NCI-H1105 treated with DMSO at 0.1 percent for 48 hours (cell line): ENCODE data around the gene WDR1.

ENCODE experiments used
- DNase-seq: peaks from one replicate; lab custom pipeline; 2025; lab: John Stamatoyannopoulos, UW

Gene WDR1

DNA sequence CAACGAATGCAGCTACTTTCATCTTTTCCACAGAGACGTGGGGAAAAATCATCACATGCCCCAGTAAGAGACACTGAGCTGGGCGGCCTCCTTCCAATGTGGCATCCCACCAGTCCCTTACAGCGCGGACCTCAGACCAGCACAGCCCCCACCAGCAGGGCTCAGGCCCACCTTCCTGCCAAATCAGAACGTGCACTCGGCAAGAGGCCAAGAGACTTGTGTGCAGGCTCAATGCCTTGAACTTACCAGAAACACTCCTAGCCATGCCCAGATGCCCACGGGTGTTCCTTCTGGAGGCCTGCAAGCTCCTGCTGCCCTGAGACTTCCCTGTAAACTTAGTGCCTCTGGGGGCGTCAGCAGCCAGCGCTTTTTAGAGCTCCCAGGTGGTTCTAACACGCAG, 31.2 kb downstream of the WDR1 start:
- no peak for DNase-seq

DNA sequence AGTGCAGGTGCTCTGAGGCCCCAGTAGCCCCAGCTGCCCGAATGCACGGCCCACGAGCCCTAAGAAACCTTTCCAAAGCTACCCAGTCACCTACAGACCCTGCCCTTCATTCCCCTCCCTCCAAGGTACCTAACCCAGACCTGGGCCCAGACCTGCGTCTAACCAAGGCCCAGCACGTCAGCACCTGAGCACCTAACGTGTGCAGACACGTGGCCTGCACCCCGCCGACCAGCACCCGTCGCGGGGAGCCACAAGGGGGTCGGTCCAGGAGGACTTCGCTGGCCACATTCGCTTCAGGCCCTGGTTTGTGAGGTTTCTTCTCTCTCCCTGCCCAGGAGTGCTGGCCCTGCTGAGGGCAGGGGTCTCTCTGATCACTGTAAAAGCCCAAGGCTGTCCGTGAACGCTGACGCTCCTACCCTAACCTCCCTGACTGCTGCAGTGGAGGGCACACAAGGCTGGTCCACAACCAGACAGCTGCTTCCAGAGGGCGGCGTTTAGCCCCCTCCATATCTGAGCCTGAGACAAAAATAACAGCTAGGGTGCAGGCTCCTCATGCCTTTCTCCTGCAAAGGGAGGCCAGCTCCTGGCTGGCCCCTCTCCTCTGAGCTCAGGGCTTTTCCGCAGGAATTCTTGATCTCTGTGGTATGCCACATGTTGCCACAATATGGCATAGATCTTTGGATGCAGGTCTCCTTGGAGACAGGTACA, 31.8 kb downstream of the WDR1 start:
- no peak for DNase-seq

DNA sequence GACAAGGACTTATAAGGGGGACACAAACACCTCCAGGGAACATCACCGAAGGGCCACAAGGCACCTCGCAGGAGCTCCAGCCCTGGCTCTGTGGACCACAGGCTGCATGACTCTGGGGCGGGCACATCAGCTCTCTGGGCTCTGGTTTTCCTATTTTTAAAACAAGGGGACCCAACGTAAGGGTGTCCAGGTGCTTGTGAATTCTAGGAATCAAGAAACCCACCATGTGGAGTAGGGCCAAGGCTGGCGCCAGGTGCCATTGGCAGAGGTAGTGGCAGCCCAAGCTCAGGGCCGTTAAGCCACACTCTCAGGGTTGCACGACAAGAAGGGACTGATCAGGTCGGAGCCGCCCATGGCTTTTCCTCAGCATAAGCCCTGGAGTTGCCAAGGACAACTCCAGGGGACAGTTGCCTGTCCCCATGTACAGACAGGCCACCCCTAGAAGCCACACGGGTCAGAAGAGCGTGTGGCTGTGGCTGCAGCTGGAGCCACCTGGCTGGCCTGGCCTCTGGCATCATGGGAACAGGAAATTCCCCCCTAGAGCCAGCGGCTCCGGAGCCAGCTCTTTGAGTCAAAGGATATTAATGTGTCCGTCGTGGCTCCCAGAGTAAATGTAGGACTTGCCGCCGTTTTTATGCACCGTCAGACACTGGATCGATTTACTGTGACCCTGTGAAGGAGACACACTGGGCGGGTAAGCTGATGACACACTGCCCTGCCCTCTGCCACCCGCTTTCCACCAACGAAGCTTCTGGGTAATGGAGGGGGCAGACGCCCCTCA, 32.5 kb downstream of the WDR1 start:
- DNase-seq: no peak

DNA sequence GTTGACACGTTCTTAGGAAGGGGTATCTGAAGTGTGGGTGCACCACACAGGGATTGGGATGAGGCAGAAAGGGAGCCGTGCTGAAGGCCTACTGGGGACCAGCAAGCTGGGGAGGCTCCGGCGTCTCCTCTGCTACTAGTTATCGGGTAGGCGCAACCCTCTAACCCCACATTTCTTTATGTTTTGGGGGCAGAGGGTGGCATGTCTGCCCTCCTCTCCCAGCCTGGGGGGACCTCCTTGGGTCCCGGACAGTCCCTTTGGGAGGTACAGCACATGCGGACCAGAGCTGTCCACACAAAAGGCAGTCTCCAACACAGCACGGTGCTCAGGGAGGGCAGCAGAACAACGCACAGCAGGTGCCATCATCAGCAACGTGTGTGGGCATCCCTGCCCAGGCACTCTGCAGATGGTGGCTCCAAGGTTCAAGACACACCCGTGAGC, 33.2 kb downstream of the WDR1 start:
- no peak for DNase-seq

DNA sequence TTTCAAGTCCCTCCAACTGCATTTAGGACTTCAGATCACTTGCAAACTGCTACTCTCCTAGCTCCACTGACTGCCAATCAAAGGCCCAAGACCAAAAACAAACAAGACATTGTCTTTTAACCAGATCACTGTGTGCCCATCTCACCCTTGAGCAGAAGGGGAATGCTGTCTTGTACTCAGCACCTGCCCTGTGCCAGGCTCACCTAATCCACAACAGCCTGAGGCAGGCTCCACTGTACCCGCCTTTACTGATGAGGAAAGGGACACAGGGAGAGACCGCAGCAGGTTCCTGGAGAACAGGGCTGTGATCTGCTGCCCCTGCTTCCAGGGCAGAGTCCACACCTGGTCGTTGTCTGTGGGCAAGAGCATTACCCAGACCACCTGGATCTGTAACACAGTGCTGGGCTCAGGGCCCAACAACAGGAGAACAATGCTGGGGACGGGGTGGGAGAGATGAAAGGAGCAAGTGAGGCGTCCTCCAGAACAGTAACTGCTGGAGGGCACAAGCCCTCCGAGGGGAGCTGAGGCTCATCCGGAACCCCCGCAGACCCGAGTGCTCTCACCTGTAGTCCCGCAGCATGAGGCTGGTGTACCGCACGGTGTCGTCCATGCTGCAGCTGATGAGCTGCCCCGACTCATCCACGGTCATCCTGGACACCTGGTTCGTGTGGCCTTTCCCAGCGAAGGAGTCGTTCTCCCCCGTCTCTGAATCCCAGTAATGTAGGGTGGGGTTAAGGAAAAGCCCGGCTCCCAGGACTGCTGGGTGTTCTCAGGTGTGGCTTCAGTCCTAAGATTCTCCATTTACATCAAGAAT, 33.9 kb downstream of the WDR1 start:
- no peak for DNase-seq

DNA sequence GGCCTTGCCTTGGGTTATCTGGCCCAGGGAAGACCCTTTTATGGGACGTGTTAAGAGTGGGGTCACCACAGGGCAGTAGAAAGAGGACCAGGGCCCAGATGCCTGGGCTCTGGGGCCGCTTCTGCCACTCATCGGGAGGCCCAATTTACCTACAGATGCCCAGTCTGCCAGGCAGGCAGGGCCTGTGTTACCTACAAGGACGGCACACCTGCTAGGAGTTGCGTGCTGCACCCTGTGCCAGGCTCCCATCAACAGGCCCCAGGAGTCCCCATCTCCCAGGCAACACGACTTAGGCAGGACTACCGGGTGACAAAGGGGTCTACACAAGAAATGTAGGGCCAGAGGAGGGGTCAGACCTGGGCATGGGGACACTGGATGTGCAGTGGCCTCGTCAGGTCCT, 34.6 kb downstream of the WDR1 start:
- no peak for DNase-seq

DNA sequence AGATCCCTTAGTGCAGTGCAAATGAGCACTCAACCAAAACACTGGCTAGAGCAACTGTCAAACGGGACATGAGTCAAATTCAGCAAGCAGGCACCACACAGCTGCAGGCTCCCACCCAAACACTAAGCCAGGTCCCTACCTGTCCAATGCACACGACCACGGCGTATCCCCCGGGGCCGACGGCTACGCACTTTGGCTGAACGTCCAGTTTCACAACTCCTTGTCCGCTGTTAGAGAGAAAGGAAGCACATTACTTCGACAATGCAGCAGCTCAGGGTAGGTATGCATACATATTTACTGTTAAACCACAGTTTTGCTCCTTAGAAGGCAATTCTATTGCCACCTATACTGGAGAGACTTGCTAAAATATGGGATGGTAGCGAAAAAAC, 35.4 kb downstream of the WDR1 start:
- no peak for DNase-seq

DNA sequence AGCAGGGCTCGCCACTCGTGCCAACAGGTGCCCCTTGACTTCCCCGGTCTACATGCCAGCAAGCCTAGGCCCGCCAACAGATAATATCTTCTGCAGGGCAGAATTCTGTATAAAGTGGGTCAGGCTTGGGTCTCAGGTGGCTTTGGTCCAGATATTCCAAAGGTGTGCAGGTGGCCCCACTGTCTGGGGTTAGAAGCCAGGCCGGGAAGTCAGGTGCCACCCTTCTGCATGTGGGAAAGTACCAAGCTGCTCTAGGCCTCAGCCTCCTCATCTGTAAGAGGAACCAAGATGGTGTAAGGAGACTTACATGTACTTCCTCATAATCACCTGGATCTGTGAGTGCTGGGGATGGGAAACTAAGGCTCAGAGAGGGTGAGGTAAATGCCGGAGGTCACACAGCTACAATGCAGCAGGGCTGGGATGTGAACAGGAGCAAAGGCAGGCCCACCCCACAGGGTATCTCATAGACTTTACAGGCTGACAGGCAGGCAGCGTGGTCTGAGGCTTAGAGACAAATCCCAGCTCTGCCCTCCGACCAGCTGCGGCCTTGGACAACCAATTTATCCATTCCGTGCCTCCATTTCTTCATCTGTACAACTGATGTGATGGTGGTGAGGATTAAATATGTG, 35.9 kb downstream of the WDR1 start:
- DNase-seq: no peak

DNA sequence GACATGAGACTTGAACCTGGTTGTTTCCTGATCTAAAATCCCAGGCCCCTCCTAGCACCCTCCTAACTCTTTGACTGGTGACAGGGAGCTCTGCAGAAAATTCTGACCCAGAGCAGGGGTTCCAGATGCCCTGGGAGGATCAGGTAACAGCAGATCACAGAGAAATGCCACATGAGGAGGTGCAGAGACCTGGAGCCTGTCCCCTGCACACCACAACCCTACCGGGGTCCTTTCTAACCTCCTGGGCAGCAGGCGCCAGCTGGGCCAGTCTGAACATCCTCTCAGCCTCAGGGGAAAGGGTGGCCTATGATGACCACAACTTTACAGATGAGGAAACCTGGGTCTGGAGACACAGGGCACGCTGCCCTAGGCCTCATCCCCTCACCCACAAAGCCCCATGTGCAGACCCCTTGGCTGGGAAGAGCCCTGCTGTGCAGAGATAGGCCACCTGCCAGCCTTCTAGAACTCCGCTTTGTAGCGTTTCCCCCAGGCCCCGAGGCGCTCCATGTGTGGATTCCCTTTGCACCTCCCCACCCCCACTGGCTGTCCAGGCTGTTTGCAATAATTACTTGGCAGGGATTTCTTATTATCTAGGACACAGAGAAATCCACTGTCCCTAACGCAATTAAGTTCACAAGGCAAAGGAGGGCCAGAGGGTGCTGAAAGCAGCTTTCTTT, 36.5 kb downstream of the WDR1 start:
- peak; percentile 68 for DNase-seq

DNA sequence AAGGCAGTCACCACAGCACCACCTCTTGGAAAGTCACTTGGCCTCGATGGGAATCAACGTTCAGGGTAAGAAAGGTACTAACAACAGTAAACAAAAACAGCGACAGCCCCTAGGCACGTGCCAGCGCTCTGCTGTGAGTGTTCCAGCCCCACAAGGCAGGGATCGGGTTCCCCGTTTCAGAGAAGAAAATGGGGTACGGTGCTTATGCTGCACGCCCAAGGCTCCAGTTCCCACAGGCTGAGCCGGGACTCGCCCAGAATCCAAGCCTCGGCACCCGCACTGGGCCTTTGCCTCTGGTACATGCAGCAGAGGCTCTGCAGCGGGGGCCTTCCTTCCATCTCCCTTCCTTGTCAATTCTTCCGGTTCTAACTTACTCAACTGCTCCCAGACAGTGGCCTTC, 37.3 kb downstream of the WDR1 start:
- DNase-seq: no peak

DNA sequence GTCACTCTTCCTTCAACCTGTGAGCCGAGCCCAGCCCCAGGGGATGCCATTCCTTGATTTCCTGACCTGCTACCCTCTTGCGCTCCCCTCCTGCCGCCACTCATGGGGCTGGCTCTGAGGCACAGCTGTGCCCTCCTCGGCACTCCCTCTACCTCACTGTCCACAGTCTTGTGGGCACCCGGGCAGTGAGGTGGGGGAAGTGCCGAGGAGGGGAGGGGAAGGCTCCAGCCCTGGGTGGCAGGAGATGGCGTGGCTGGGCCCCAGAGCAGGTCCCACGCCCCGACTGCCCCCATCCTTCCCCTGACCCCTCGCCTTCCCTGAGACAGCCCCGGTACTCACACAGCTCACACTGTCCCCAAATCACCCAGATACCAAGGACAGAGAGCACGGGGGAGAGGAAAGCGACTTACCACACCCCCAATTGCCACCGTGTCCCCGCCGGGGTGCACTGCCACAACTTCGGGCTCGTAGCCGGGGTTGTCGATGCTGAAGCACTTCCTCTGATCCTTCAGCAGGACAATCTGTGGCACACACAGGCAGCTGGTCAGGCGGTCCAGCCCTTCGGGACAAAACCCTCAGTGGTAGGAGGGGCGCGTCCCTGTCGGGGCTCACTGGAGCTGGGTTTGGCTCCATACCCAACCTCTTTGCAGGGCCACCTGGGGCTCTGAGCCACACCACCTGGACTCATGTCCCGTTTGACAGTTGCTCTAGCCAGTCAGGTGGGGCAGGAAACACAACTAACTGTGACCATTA, 37.9 kb downstream of the WDR1 start:
- DNase-seq: no peak

DNA sequence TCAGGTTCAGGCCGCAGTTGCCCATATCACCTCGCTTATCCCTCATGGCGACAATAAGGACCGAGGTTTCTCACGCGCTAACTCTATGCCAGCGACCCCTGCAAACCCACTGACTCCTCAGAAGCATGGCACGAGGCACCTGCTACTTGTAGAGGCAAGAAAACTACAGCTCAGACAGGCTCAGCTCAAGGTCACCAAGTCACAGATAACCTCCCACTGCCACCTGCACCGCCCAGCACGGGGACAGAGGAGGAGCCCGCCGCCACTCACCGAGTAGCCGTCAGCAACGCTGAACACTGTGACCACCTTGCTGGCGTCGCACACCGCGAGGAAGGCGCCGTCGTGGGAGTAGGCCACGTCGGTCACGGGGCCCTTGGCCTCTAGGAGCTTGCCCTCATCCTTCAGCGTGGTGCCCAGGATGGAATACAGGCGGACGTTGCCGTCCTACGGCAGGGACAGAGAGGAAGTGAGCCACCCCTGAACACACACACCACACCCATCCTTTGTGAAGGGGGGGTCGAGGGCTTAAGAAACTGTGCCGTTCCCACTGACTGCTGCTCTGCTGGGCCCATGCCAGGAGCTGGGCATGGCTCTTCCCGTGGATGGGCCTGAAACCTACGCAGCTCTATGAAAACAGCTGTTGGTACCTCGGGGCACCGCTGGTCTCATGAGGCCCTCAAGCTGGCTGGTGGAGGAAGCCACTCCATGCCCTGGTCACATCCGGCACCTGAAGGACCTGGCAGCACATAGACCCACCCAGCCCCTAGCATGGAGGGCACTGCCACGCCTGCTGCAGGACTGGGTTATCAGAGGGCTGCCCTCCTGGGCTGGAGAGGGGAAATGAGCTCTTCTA, 38.9 kb downstream of the WDR1 start:
- DNase-seq: no peak

DNA sequence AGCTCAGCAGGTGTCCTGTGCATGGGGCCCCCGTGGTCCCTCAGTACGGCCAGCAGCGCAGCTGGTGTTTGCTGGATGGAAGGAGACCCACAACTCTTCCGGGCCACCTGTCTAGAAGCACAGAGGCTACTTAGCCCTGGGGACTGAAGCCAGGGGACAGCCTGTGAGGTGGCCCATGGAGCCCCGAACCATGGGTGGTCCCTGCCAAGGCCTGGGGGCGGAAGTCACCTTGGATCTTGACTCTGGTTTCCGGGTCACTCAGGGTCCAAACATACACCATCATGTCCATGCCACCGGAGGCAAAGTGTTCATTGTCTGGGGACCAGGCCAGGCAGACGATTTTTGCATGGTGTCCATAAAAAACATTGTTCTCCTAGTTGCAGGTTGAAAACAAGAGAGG, 39.5 kb downstream of the WDR1 start:
- DNase-seq: no peak

DNA sequence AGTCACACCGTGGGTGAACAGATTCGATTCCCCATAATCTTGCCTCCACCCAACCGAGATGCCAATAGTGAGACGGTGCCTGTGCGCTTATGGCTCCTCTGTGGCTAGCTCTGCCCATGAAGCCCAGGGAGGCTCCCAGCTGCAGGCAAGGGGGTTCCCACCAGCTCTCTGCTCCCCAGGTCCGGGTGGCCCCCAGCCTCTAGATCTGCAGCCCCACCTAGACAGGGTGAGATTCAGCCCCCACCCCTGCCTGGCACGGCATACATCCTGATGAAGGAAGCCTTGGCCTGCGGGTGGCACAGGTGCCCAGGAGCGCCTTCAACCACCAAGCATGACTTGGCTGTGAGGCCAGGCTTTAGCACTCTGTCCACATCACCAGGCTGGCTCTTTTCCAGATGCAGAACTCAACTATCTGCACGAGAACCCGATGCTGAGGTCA, 40.6 kb downstream of the WDR1 start:
- DNase-seq: no peak

DNA sequence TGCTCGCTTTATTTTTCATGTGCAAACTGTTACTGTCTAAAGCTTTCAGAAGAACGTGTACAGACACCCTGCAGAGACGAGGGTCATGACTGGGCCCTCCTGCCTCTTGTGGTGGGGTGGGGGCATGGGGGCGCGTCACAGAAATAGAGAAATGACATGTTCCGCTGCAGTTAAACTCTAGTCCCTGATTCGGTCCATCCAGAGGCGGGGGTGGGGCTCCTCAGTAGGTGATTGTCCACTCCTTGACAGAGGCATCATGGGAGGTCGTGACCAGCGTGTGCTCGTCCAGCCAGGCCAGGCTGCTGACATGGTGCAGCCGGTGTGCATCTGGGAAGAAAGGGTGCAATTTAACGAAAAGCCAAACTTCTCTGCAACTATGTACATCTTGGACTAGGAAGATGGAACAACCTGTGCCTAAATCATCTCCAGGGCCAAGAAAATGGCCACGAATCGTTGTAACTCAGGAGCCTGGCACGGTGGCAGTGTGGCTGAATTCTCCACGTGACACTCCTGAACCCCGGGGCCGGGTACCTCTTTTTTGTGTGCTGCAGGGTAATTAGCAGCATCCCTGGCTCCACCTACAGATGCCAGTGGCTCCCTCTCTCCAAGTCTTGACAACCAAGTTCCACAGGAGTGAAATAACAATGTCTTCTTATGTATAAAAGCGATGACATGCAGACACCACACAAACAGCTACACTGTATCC, 41.3 kb downstream of the WDR1 start:
- DNase-seq: no peak

DNA sequence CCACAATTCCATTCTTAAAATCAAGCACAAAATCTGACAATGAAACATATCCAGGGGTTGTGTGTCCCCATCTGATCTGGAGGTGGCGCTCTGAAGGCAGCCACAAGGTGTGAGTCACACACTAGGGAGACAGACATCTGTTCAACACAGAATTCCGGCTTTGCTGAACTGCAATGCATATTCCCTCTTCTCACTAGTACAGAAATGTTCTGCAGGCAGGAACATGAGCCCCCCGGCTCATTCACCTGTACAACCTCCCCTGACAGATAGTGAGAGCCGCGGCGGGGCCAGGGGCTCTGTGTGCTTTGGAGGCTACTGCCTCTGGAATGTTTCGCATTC, 41.9 kb downstream of the WDR1 start:
- DNase-seq: no peak

DNA sequence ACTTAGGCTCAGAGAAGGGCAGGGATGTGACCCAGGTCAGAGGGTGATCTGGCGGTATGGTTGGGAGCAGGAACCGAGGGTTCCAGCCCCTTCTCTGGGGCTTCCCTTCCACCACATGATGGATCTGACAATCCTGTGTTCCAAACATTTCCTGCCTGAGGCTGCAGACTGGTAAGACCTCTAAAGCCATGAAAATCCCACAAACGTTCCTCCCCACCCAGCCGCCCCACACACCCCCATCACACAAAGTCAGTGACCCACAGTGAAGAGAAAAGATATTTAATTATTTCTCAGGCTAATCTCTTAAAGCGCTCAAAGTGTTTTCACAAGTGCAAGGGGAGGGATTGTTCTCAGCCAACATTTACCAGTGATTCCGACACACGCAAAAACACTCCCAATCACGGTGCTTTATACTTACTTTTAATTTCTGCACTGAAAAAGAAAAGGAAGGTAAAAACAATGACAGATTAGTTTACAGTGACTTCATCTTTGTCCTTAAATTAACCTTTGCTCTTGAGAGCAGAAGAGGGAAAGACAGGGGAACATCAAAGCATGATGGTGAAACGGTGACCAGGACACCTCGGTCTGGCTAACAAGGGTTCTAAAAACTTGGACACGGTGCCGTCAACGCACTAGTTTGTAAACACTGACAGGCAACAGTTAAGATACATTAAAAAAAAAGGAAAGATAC, 42.4 kb downstream of the WDR1 start:
- no peak for DNase-seq

DNA sequence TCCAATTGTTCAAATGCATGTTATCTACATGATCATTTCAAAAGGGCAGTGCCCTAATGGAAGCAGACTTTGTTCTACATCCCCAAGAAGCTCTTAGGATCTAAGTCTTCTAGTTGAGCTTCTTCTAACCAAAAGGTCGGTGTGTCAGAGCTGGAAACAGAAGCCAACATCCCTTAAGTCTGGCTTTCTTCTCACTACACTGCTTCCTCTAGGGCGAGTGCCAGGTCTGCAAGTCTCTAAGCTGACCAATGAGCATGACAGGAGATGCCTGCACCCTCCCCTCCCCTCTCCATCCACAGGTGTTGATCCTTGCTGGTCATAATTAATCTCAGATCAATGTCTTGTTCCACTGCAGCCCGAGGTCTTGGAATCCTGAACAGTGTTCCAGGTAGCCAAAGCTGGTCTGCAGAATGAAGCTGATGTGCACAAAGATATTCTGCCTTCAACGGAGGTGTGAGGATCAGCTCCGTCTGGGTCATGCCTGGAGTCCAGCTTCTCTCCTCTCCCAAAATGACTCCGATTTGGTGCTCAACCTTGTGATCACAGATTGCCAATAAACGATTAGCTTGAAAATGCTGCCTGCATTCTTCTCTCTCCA, 44.1 kb downstream of the WDR1 start:
- no peak for DNase-seq
